Esophagus muscularis mucosa (tissue), 4 donors: ENCODE results near the gene FBN1.

Experiments
- EP300 ChIP-seq: sonication (generic); formaldehyde crosslinking; IDR thresholded peaks from one replicate; pipeline ENCODE4 v1.6.1; 2017; ENCODE audit warnings: antibody characterized with exemption
- POLR2A ChIP-seq: fragments of 450-650 bp; IDR thresholded peaks from one replicate; pipeline ENCODE4 v1.6.1; 2017; ENCODE audit warnings: antibody characterized with exemption, moderate library complexity, mild to moderate bottlenecking, low read depth
- POLR2AphosphoS5 ChIP-seq, 2 donors: sonication (generic); formaldehyde crosslinking; IDR thresholded peaks; one replicate each; pipeline ENCODE4 v1.6.1; 2017; ENCODE audit warnings: antibody characterized with exemption in 2 of 2
- TF ChIP-seq, protein P1 (sequence below), 3 experiments: fragments of 200-600 bp in 2 of 3; fragments of 450-650 bp in 1 of 3; sonication (generic) in 2 of 3; IDR thresholded peaks; one replicate each; pipeline ENCODE4 v1.5.1; 2017 to 2019; ENCODE audit warnings: antibody characterized with exemption in 3 of 3, mild to moderate bottlenecking in 2 of 3, moderate library complexity in 1 of 3

DNA sequence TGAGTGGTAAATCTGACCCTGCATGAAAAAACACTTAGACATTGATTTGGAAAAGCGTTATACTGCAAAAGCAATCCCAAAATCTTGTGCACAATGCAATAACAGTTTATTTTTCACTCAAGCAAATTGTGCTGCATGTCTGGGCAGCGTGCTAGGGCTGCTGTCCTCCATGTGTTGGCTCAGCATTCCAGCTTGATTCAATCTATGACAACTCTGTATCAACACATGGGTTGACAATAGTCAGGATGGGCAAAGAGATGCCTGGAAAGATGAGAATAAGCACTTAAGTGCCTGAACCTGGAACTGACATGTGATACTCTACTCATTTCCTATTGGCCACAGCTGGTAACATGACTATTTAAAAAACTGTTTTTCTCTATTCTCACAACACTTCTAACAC, 262.5 kb downstream of the FBN1 start:
- TF ChIP-seq, protein P1, sequence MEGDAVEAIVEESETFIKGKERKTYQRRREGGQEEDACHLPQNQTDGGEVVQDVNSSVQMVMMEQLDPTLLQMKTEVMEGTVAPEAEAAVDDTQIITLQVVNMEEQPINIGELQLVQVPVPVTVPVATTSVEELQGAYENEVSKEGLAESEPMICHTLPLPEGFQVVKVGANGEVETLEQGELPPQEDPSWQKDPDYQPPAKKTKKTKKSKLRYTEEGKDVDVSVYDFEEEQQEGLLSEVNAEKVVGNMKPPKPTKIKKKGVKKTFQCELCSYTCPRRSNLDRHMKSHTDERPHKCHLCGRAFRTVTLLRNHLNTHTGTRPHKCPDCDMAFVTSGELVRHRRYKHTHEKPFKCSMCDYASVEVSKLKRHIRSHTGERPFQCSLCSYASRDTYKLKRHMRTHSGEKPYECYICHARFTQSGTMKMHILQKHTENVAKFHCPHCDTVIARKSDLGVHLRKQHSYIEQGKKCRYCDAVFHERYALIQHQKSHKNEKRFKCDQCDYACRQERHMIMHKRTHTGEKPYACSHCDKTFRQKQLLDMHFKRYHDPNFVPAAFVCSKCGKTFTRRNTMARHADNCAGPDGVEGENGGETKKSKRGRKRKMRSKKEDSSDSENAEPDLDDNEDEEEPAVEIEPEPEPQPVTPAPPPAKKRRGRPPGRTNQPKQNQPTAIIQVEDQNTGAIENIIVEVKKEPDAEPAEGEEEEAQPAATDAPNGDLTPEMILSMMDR (IDR thresholded peaks at IDR 0.05), result no peak
- no peak for TF ChIP-seq POLR2AphosphoS5 (IDR thresholded peaks at IDR 0.05)
- no peak for TF ChIP-seq POLR2A
- TF ChIP-seq EP300, result no peak
